Measurements from ENCODE around the gene ABL2. TPM values are rescaled to one million over a fixed set of nuclear protein-coding genes. Genes with fewer than 3 reads are reported as not detected.

The ABL2 gene
- total and polyA plus RNA-seq, 2 donors (not counting 1 experiment from before 2014, with no cell fraction given) = 2.6 to 20.0 TPM

DNA sequence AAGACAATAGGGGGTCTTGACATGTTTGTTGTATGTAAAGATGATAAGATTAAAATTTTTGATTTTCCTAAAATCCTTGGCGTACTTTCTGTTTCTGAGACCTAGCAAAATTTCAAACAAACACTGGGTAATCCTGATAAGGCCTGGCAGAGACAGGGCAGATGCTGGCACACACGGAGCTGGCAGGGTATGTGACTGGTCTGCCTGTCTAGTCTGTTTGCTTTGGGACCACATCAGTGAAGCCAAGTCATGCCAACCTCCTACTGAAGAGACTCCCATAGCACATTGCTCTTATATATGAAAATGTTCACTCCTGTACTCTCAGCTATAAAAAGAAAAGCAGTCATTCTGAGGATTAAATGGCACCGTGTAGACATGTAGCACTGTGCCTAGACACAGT lies 133.6 kb downstream of the ABL2 start:
- no peak overlapping the region for H3K27ac ChIP-seq (ENCODE audit: low read length in 2 of 2)
- POLR2A ChIA-PET = no interaction called here
- no peak overlapping the region for H2AFZ ChIP-seq (ENCODE audit: insufficient read depth, low read depth, low read length, poor library complexity, severe bottlenecking)
- no peak overlapping the region for H3K4me2 ChIP-seq (replicated peaks; ENCODE audit: low read depth, low read length, poor library complexity, severe bottlenecking)
- Mint-ChIP-seq H3K27me3 (no peaks in the 10 kb centered on the region), H3K27ac (no peak overlapping the region), H3K4me1 (peaks cover 5% of the 10 kb centered on the region), H3K4me3 (no peak overlapping the region), H3K9me3 (ENCODE audit: insufficient read depth) (no peaks in the 10 kb centered on the region)
- peaks cover 5% of the 10 kb centered on the region for H4K20me1 ChIP-seq (ENCODE audit: control insufficient read depth, insufficient read depth, low read length, poor library complexity, severe bottlenecking)
- no peaks in the 10 kb centered on the region for H3K4me1 ChIP-seq (ENCODE audit: control insufficient read depth in 2 of 2, insufficient read depth in 2 of 2, low read length in 2 of 2)
- intact Hi-C loops (cut with micrococcal nuclease) = no loop called here
- 91% methylated on average over 2 of the region's 3 CpGs for WGBS (ENCODE audit: insufficient coverage)
- no peak overlapping the region for H3K9ac ChIP-seq (ENCODE audit: low read length)
- H3K79me2 ChIP-seq (ENCODE audit: control insufficient read depth, insufficient read depth, low read length) = peaks cover 9% of the 10 kb centered on the region
- CTCF ChIA-PET = interaction anchor here (1.0 kb wide), 1 partner anchor 25 kb away, joined by 3 read pairs; no protein-coding TSS in a partner anchor
- H3K27me3 ChIP-seq (replicated peaks in 1 of 4; ENCODE audit: control extremely low read depth in 1 of 4, control insufficient read depth in 3 of 4, insufficient read depth in 4 of 4, low read length in 3 of 4) = no peaks in the 10 kb centered on the region
- H3K9me3 ChIP-seq (ENCODE audit: control extremely low read depth in 1 of 3, control insufficient read depth in 2 of 3, insufficient read depth in 1 of 3, low read length in 2 of 3) = no peaks in the 10 kb centered on the region
- H3K4me3 ChIP-seq (ENCODE audit: control extremely low read depth in 1 of 5, extremely low read depth in 1 of 5, insufficient read depth in 1 of 5, low read depth in 2 of 5, low read length in 4 of 5) = no peak overlapping the region
- DNase-seq (peak; percentile 12), ATAC-seq (ENCODE audit: low read depth) (no peak)
- TF ChIP-seq EZH2 (IDR thresholded peaks at IDR 0.05; ENCODE audit: borderline replicate concordance, insufficient read depth, low read depth, low read length, poor library complexity, severe bottlenecking) = no peak
- TF ChIP-seq, protein P1, sequence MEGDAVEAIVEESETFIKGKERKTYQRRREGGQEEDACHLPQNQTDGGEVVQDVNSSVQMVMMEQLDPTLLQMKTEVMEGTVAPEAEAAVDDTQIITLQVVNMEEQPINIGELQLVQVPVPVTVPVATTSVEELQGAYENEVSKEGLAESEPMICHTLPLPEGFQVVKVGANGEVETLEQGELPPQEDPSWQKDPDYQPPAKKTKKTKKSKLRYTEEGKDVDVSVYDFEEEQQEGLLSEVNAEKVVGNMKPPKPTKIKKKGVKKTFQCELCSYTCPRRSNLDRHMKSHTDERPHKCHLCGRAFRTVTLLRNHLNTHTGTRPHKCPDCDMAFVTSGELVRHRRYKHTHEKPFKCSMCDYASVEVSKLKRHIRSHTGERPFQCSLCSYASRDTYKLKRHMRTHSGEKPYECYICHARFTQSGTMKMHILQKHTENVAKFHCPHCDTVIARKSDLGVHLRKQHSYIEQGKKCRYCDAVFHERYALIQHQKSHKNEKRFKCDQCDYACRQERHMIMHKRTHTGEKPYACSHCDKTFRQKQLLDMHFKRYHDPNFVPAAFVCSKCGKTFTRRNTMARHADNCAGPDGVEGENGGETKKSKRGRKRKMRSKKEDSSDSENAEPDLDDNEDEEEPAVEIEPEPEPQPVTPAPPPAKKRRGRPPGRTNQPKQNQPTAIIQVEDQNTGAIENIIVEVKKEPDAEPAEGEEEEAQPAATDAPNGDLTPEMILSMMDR (IDR thresholded peaks at IDR 0.05) = no peak
- peaks cover 7 to 60% of the 10 kb centered on the region in 2 experiments for H3K36me3 ChIP-seq (replicated peaks in 1 of 2; ENCODE audit: control extremely low read depth in 1 of 2, control insufficient read depth in 1 of 2, extremely low read depth in 1 of 2, insufficient read depth in 2 of 2, low read length in 1 of 2)

DNA sequence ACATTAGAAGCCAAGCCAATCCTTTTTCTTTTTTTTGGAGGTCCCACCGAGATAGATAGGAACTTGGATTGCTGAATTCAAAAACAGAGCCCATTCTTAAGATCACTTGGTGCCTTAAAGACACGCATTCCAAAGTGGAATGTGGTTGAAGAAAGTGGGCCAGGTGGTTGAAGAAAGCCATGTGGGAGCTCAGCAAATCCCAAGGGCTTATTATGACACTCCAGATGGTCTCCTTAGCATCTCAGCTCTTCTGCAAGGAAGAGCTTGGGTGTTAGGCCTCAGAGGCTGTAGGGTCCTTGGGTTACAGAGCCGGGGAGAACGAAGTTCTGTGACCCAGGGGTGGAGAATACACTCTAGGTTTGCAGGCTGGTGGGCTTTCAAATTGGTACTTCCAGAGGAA lies 134.1 kb downstream of the ABL2 start:
- WGBS (ENCODE audit: insufficient coverage) = 100% methylated on average over 3 of the region's 4 CpGs
- intact Hi-C loops (cut with micrococcal nuclease) = no loop called here
- no peak overlapping the region for H2AFZ ChIP-seq (ENCODE audit: insufficient read depth, low read depth, low read length, poor library complexity, severe bottlenecking)
- no peak for TF ChIP-seq EZH2 (IDR thresholded peaks at IDR 0.05; ENCODE audit: borderline replicate concordance, insufficient read depth, low read depth, low read length, poor library complexity, severe bottlenecking)
- TF ChIP-seq, protein P1 (IDR thresholded peaks at IDR 0.05) = no peak
- no peak overlapping the region for H3K4me3 ChIP-seq (ENCODE audit: control extremely low read depth in 1 of 5, extremely low read depth in 1 of 5, insufficient read depth in 1 of 5, low read depth in 2 of 5, low read length in 4 of 5)
- H3K4me2 ChIP-seq (replicated peaks; ENCODE audit: low read depth, low read length, poor library complexity, severe bottlenecking) = no peak overlapping the region
- peak; percentile 13 for DNase-seq
- H3K27me3 Mint-ChIP-seq = no peaks in the 10 kb centered on the region
- H4K20me1 ChIP-seq (ENCODE audit: control insufficient read depth, insufficient read depth, low read length, poor library complexity, severe bottlenecking) = peaks cover 10% of the 10 kb centered on the region
- H3K27me3 ChIP-seq (replicated peaks in 1 of 4; ENCODE audit: control extremely low read depth in 1 of 4, control insufficient read depth in 3 of 4, insufficient read depth in 4 of 4, low read length in 3 of 4) = no peaks in the 10 kb centered on the region
- POLR2A ChIA-PET = no interaction called here
- peaks cover 8% of the 10 kb centered on the region for H3K4me1 Mint-ChIP-seq
- H3K36me3 ChIP-seq (replicated peaks in 1 of 2; ENCODE audit: control extremely low read depth in 1 of 2, control insufficient read depth in 1 of 2, extremely low read depth in 1 of 2, insufficient read depth in 2 of 2, low read length in 1 of 2) = peaks cover 7 to 65% of the 10 kb centered on the region in 2 experiments
- H3K27ac Mint-ChIP-seq = no peak overlapping the region
- CTCF ChIA-PET = interaction anchor here (1.0 kb wide), 1 partner anchor 25 kb away, joined by 3 read pairs; no protein-coding TSS in a partner anchor
- no peak overlapping the region for H3K9ac ChIP-seq (ENCODE audit: low read length)
- H3K9me3 Mint-ChIP-seq (ENCODE audit: insufficient read depth) = no peaks in the 10 kb centered on the region
- no peaks in the 10 kb centered on the region for H3K9me3 ChIP-seq (ENCODE audit: control extremely low read depth in 1 of 3, control insufficient read depth in 2 of 3, insufficient read depth in 1 of 3, low read length in 2 of 3)
- ATAC-seq (ENCODE audit: low read depth) = no peak
- peaks cover 0 to 2% of the 10 kb centered on the region in 2 donors for H3K4me1 ChIP-seq (ENCODE audit: control insufficient read depth in 2 of 2, insufficient read depth in 2 of 2, low read length in 2 of 2)
- H3K79me2 ChIP-seq (ENCODE audit: control insufficient read depth, insufficient read depth, low read length) = peaks cover 14% of the 10 kb centered on the region
- H3K27ac ChIP-seq (ENCODE audit: low read length in 2 of 2) = no peak overlapping the region
- H3K4me3 Mint-ChIP-seq = no peak overlapping the region

Measured in B cell (primary cell).